ENCODE data around the gene CCDC175.

GRCh38 chr14:59482541-59483331, 93.9 kb downstream of the CCDC175 start:
- TF ChIP-seq EZH2 (IDR thresholded peaks at IDR 0.05) (no peak), POLR2AphosphoS5 (IDR thresholded peaks at IDR 0.05; ENCODE audit: borderline replicate concordance, low read depth, low read length) (no peak), FOXP2 (optimal IDR thresholded peaks at IDR 0.05; ENCODE audit: control extremely low read depth, extremely low read length, insufficient read depth) (no peak)
